Lower leg skin (tissue), 4 donors: ENCODE measurements around the gene ERCC3. TPM values are rescaled to one million over a fixed set of nuclear protein-coding genes. Genes with fewer than 3 reads are reported as not detected.
A peak's percentile ranks its signal among the peaks of the same experiment; 100 is the strongest.

Experiments used
- DNase-seq, 2 donors: peaks; one replicate each; pipeline ENCODE4 v3.0.0-alpha.2; 2019; ENCODE audit warnings: low spot score in 2 of 2
- H3K4me3 ChIP-seq: fragments of 200-600 bp; sonication (generic); 2 replicates; pipeline ENCODE4 v1.5.1; 2017; ENCODE audit warnings: mild to moderate bottlenecking, low read depth; ENCODE audit not compliant: poor library complexity, severe bottlenecking
- CTCF ChIP-seq, 3 donors: fragments of 450-650 bp; IDR thresholded peaks; one replicate each; pipeline ENCODE4 v1.5.1; 2016; ENCODE audit warnings: antibody characterized with exemption in 3 of 3, mild to moderate bottlenecking in 3 of 3, moderate library complexity in 2 of 3
- POLR2A ChIP-seq, 2 donors: fragments of 450-650 bp; IDR thresholded peaks; one replicate each; pipeline ENCODE4 v1.6.1; 2016 to 2017; ENCODE audit warnings: antibody characterized with exemption in 2 of 2, mild to moderate bottlenecking in 1 of 2, moderate library complexity in 1 of 2
- WGBS, 2 donors: methylation state at CpG; one replicate each; pipeline ENCODE4 v1.1.5; 2018; 5-methylcytosine and 5-hydroxymethylcytosine counted together
- intact Hi-C: fragments of 100-400 bp; cut with DNase I; formaldehyde crosslinking; loops from one replicate; pipeline ENCODE4 v1.15.0; 2023; ENCODE audit warnings: low total_unique reads
- total RNA-seq, 4 donors: library from RNA; depleted of rRNA; stranded (reverse); fragments of >200 nt; gene quantifications; one replicate each; pipeline ENCODE4 v1.1.0, GENCODE V29; 2016

Gene ERCC3
- total RNA-seq = 10 to 100 TPM; 23.7 to 47.5 (median 32.1) TPM

GRCh38 chr2:127293748-127294562, at the start of gene ERCC3:
TSS of gene ERCC3 (minus strand) at chr2:127294144. CDS start at chr2:127294081, 63 bp downstream.
- TF ChIP-seq POLR2A (IDR thresholded peaks at IDR 0.05) = no peak
- TF ChIP-seq CTCF (IDR thresholded peaks at IDR 0.05) = no peak
- intact Hi-C loops = no loop called here
- WGBS, 2 donors = 0 to 1% methylated on average over 26 to 55 of the region's 55 CpGs
- peak; percentile 59 to 94 for DNase-seq
- peak within 1 kb of the TSS; percentile 92 for H3K4me3 ChIP-seq

- no peak for DNase-seq
- intact Hi-C loops = no loop called here
Observed at GRCh38 chr2:127343277-127343676, 49.3 kb upstream of the ERCC3 start.

GRCh38 chr2:127342101-127342500, 48.2 kb upstream of the ERCC3 start:
- intact Hi-C loops = no loop called here
- H3K4me3 ChIP-seq = no peak overlapping the region
- DNase-seq = no peak
- WGBS, 2 donors = 85 to 98% methylated on average over 1 of the region's 1 CpG
- no peak for TF ChIP-seq CTCF (IDR thresholded peaks at IDR 0.05)
- no peak for TF ChIP-seq POLR2A (IDR thresholded peaks at IDR 0.05)

More at GRCh38 chr2:127343277-127343676, 49.3 kb upstream of the ERCC3 start:
- 95 to 96% methylated on average over 2 of the region's 2 CpGs for WGBS, 2 donors
- no peak overlapping the region for H3K4me3 ChIP-seq
- TF ChIP-seq POLR2A (IDR thresholded peaks at IDR 0.05) (no peak), CTCF (IDR thresholded peaks at IDR 0.05) (no peak)

GRCh38 chr2:127332335-127332734, 38.4 kb upstream of the ERCC3 start:
- intact Hi-C loops = no loop called here
- DNase-seq = no peak
- WGBS, 2 donors = 96 to 97% methylated on average over 1 of the region's 1 CpG
- H3K4me3 ChIP-seq = no peak overlapping the region
- no peak for TF ChIP-seq CTCF (IDR thresholded peaks at IDR 0.05)
- no peak for TF ChIP-seq POLR2A (IDR thresholded peaks at IDR 0.05)

GRCh38 chr2:127330753-127331152, 36.8 kb upstream of the ERCC3 start:
- intact Hi-C loops = no loop called here
- WGBS, 2 donors = 98% methylated on average over 1 of the region's 1 CpG
- no peak overlapping the region for H3K4me3 ChIP-seq
- no peak for TF ChIP-seq CTCF (IDR thresholded peaks at IDR 0.05)
- no peak for TF ChIP-seq POLR2A (IDR thresholded peaks at IDR 0.05)
- DNase-seq = no peak
